HT1080 (cell line): ENCODE data around the gene COA5. TPM values are rescaled to one million over a fixed set of nuclear protein-coding genes. Genes with fewer than 3 reads are reported as not detected.

ENCODE experiments used
- DNase-seq: peaks from one replicate; pipeline ENCODE4 v3.0.0-alpha.2; 2015; ENCODE audit warnings: low read depth
- total RNA-seq: library from RNA; depleted of rRNA; stranded (reverse); fragments of >200 nt; shearing (Covaris generic); gene quantifications from 2 replicates; pipeline ENCODE4 v1.2.3, GENCODE V29; 2014

The COA5 gene
- total RNA-seq, 1 experiment from 2014 or later: 29.4 TPM

- no peak for DNase-seq
Measured at GRCh38 chr2:98572676-98573075, 35.6 kb downstream of the COA5 start.

GRCh38 chr2:98572211-98572610 lies 36.1 kb downstream of the COA5 start:
- DNase-seq: no peak

- DNase-seq: no peak
Measured at GRCh38 chr2:98571796-98572195, 36.5 kb downstream of the COA5 start.

- no peak for DNase-seq
Measured at GRCh38 chr2:98571121-98571701, 37.1 kb downstream of the COA5 start.

GRCh38 chr2:98570356-98570755 lies 38.0 kb downstream of the COA5 start:
- no peak for DNase-seq

- DNase-seq: no peak
Measured at GRCh38 chr2:98569915-98570314, 38.4 kb downstream of the COA5 start.

GRCh38 chr2:98569197-98569793 lies 39.0 kb downstream of the COA5 start:
- DNase-seq: peak; percentile 15

GRCh38 chr2:98568161-98568956 lies 40.0 kb downstream of the COA5 start:
- no peak for DNase-seq

- DNase-seq: no peak
Measured at GRCh38 chr2:98565941-98566340, 42.4 kb downstream of the COA5 start.

GRCh38 chr2:98565286-98565860 lies 42.9 kb downstream of the COA5 start:
- DNase-seq: no peak

GRCh38 chr2:98564541-98565132 lies 43.7 kb downstream of the COA5 start:
- no peak for DNase-seq

GRCh38 chr2:98563394-98563793 lies 44.9 kb downstream of the COA5 start:
- DNase-seq: no peak

GRCh38 chr2:98561902-98562695 lies 46.2 kb downstream of the COA5 start:
- no peak for DNase-seq

- DNase-seq: no peak
Measured at GRCh38 chr2:98561018-98561417, 47.3 kb downstream of the COA5 start.

- DNase-seq: peak; percentile 88
Measured at GRCh38 chr2:98560256-98560771, 48.0 kb downstream of the COA5 start.

GRCh38 chr2:98559581-98559980 lies 48.7 kb downstream of the COA5 start:
- no peak for DNase-seq

- DNase-seq: no peak
Measured at GRCh38 chr2:98558852-98559530, 49.3 kb downstream of the COA5 start.

- no peak for DNase-seq
Measured at GRCh38 chr2:98556344-98557033, 51.8 kb downstream of the COA5 start.

- DNase-seq: no peak
Measured at GRCh38 chr2:98555696-98556095, 52.6 kb downstream of the COA5 start.
